Measurements from ENCODE around the gene LMBR1.

Gene LMBR1

DNA sequence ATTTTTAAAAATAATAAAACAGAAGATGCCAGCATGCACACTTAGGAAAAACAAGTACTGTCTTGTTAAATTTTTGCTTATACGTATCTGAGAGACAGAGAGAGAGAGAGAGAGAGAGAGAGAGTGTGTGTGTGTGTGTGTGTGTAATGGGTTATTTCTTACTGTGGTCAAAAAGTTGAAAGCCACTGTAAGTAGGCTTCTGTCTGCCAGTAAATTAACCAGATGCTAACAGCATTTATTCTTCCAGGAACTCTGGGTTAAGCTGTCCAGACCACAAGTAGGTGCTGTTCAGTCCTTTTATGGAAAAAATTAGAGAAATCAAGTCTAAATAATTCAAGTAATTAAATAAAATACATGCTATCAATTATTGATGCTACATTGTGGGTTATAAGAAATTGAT is 212.7 kb downstream of the LMBR1 start:
- Histone ChIP-seq H3K4me3 (ENCODE audit: low read depth, low read length) (no peak overlapping the region), H3K4me1 (no peaks in the 10 kb centered on the region), H3K9me3 (no peaks in the 10 kb centered on the region), H3K27me3 (no peaks in the 10 kb centered on the region), H3K36me3 (peaks cover 7% of the 10 kb centered on the region)
- DNase-seq = no peak
- TF ChIP-seq, protein P1, sequence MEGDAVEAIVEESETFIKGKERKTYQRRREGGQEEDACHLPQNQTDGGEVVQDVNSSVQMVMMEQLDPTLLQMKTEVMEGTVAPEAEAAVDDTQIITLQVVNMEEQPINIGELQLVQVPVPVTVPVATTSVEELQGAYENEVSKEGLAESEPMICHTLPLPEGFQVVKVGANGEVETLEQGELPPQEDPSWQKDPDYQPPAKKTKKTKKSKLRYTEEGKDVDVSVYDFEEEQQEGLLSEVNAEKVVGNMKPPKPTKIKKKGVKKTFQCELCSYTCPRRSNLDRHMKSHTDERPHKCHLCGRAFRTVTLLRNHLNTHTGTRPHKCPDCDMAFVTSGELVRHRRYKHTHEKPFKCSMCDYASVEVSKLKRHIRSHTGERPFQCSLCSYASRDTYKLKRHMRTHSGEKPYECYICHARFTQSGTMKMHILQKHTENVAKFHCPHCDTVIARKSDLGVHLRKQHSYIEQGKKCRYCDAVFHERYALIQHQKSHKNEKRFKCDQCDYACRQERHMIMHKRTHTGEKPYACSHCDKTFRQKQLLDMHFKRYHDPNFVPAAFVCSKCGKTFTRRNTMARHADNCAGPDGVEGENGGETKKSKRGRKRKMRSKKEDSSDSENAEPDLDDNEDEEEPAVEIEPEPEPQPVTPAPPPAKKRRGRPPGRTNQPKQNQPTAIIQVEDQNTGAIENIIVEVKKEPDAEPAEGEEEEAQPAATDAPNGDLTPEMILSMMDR (IDR thresholded peaks at IDR 0.05; ENCODE audit: low read depth, low read length) = no peak

DNA sequence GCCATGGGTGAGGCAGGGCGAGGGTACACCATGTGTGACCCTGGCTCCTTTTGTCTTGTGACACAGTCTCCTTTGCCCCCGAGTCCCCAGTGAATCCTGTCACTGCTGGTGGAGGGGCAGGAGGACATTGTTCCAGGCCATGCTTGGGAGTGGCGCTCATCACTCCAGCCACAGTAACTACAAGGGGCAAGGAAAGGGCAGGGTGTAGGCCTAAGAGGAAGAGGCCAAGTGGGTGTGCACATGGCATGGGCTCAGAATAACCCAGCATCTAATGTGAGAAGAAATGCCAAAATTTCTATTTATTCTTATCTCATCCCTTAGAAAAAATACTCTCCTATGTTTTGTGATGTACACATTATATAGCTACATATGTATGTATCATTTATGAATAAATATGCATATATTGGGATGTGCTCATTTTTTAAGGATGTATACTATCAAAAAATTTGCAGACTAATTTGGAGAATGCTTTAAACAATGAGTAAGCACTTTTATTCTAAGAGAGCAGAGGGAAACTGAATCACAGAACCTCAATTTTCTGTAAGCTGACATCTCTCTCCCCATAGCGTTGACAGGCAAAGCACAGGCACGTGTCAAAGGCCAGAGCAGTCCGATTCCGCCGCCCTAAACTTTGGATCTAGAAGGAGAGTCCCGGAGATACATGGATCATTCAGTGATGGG is 215.5 kb downstream of the LMBR1 start:
- Histone ChIP-seq H3K4me1 (no peaks in the 10 kb centered on the region), H3K4me3 (ENCODE audit: low read depth, low read length) (no peak overlapping the region), H3K36me3 (peaks cover 7% of the 10 kb centered on the region), H3K9me3 (no peaks in the 10 kb centered on the region), H3K27me3 (no peaks in the 10 kb centered on the region)
- DNase-seq = no peak
- TF ChIP-seq, protein P1 (IDR thresholded peaks at IDR 0.05; ENCODE audit: low read depth, low read length) = no peak

DNA sequence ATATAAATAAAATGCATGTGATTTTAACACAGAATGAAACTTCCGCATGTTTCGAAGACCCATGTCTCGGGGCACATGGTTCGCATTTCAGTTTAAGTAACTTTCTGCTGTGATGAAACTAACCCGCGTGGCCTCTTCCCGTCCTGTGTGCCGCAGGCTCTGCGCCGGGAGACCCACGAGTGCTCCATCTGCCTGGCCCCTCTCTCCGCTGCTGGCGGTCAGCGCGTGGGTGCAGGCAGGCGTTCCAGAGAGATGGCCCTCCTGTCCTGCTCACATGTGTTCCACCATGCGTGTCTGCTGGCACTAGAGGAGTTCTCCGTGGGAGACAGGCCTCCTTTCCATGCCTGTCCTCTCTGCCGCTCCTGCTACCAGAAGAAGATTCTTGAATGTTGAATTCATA is 216.7 kb downstream of the LMBR1 start:
- Histone ChIP-seq H3K9me3 (no peaks in the 10 kb centered on the region), H3K27me3 (no peaks in the 10 kb centered on the region), H3K36me3 (peaks cover 7% of the 10 kb centered on the region), H3K4me1 (no peaks in the 10 kb centered on the region), H3K4me3 (ENCODE audit: low read depth, low read length) (no peak overlapping the region)
- no peak for DNase-seq
- TF ChIP-seq, protein P1 (IDR thresholded peaks at IDR 0.05; ENCODE audit: low read depth, low read length) = no peak

DNA sequence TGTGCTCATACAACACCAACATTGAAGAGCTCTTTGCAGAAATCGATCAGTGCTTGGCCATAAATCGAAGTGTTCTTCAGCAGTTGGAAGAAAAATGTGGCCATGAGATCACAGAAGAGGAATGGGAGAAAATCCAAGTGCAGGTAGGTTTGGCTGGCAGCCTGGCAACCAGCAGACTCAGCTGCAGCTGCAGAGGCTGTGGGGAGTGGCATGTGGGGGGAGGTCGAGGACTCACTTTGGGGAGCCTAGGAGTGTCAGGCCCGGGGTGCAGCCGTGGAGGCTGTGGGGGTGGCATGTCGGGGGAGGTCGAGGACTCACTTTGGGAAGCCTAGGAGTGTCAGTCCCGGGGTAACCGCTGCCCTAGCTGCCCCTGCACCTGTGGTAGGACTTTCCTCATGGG is 217.3 kb downstream of the LMBR1 start:
- no peaks in the 10 kb centered on the region for H3K27me3 ChIP-seq
- no peak overlapping the region for H3K4me3 ChIP-seq (ENCODE audit: low read depth, low read length)
- TF ChIP-seq, protein P1 (IDR thresholded peaks at IDR 0.05; ENCODE audit: low read depth, low read length) = no peak
- H3K36me3 ChIP-seq = peaks cover 7% of the 10 kb centered on the region
- H3K4me1 ChIP-seq = no peaks in the 10 kb centered on the region
- no peak for DNase-seq
- no peaks in the 10 kb centered on the region for H3K9me3 ChIP-seq

DNA sequence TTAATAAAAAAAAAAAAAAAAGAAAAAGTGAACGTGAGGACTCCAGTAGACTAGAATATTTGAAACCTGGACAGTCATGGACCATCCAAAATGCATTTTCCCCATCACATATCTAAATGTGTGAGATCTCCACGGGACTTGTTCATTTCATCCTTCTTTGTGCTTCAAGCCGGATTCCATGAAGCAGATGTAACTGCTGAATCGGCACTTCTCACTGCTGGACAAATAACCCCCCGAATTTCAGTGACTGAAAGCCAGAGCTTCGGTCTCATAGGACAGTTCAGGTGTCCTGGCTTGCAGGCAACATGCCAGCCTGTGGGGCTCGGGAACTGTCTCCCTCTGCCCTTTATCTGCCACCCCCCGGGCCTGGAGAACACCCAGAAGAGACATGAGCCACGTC is 219.1 kb downstream of the LMBR1 start:
- Histone ChIP-seq H3K36me3 (peaks cover 7% of the 10 kb centered on the region), H3K27me3 (no peaks in the 10 kb centered on the region), H3K4me3 (ENCODE audit: low read depth, low read length) (no peak overlapping the region), H3K4me1 (no peaks in the 10 kb centered on the region), H3K9me3 (no peaks in the 10 kb centered on the region)
- no peak for DNase-seq
- TF ChIP-seq, protein P1 (IDR thresholded peaks at IDR 0.05; ENCODE audit: low read depth, low read length) = no peak

DNA sequence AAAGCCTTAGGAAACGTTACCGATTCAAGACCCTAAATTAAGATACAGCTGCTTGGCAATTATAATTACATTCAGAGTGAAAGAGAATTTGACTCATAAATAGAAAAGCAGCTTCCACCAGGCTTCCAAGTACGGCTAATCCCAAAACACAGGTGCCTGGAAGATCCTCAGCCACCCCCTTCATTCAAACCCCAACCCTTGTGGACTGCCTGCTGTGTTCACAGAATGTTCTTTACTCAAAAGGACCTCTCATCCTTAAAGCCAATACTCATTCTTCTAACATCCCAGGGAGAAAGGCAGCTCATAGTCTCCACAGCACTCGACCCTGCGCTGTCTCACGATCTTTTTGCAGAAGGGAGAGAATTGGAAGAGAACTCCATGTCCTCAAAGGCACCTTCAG is 219.5 kb downstream of the LMBR1 start:
- TF ChIP-seq, protein P1 (IDR thresholded peaks at IDR 0.05; ENCODE audit: low read depth, low read length) = no peak
- Histone ChIP-seq H3K9me3 (no peaks in the 10 kb centered on the region), H3K4me3 (ENCODE audit: low read depth, low read length) (no peak overlapping the region), H3K27me3 (no peaks in the 10 kb centered on the region), H3K36me3 (peaks cover 7% of the 10 kb centered on the region), H3K4me1 (no peaks in the 10 kb centered on the region)
- DNase-seq = no peak

Data from BE2C (cell line).